Renal cortical epithelial cell (primary cell): ENCODE results near the gene EXOSC2. TPM values are rescaled to one million over a fixed set of nuclear protein-coding genes. Genes with fewer than 3 reads are reported as not detected.
"Not testable (repeated sequence)": the region's sequence is repeated elsewhere in the genome, so short reads cannot be mapped to it uniquely, and the experiment has no call there.

Source experiments
- DNase-seq: peaks from one replicate; pipeline ENCODE4 v3.0.0-alpha.2; 2011; ENCODE audit warnings: low read depth
- total RNA-seq: library from RNA; depleted of rRNA; stranded (reverse); fragments of >200 nt; gene quantifications from 2 replicates; pipeline ENCODE4 v1.2.3, GENCODE V29; 2014

EXOSC2 gene
- total RNA-seq, 1 donor from 2014 or later, result 23.8 TPM

DNA sequence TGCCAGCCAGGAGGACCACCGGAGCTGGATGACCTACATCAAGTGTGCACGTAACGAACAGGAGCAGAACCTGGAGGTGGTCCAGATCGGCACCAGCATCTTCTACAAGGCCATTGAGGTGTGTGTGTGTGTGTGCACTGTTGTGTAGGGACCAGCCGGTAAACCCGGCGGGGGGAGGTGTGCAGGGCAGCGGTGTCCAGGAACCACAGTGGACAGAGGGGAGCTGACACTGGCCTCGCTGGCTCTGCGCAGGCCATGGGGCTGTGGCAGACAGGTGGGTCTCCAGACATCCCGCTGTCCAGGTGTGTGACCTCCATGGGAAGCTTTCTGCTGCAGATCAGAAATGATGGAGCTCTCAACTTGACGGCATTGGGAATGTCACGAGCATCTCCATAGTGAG, 25.4 kb upstream of the EXOSC2 start:
- DNase-seq, result no peak

DNA sequence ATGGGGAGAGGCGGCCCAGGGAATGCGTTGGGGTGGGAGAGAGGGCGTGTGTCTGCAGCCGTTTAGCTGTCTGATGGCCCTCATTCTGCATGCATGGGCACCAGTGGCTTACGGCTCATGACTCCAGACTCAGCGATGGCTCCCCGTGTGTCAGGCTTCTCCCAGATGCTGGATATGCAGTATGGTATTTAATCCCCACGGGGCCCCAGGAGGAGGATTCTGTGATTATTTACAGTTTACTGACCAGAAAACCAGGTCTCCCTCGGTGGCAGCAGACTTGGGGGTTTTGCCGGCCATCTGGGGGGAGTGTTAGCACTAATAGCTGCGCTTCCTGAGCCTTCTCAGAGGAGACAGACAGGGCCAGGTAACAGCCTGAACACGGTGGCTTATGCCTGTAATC, 24.9 kb upstream of the EXOSC2 start:
- DNase-seq, result no peak

DNA sequence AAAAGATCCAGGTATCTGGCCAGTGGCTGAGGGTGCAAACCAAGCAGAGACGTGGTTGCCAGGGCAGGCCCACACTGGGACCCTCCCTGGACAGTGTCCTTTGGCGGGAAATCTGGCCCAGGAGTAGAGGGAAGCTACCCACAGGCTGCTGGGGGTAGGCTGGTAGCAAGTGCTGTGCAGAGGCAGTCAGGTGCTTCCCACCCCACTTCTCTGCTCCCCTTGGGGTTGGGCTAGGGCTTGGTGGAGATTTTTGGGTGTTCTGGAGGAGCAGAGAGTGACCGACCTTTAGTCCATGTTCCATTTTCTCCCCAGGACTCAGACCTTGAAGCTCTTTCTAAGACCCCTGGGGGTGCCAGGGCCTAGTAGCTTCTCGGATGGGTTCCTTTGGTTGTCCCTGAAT, 23.6 kb upstream of the EXOSC2 start:
- no peak for DNase-seq

DNA sequence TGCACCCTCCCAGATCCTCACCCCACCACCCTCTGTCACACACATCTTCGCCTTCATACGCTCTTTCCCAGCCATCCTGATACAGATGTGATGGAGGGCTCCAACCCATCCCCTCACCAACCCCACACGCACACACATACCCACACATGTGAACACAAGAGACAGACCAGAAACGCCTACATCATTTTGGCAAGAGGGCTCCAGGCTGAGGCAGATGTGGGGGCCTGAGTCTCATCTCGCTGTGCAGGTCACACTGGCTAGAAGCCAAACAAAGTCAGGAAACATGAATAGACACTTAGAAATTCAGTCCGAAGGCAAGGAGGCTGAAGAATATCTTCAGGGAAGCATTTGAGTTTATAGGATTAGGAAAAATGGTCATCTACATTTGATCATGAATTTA, 22.9 kb upstream of the EXOSC2 start:
- no peak for DNase-seq

DNA sequence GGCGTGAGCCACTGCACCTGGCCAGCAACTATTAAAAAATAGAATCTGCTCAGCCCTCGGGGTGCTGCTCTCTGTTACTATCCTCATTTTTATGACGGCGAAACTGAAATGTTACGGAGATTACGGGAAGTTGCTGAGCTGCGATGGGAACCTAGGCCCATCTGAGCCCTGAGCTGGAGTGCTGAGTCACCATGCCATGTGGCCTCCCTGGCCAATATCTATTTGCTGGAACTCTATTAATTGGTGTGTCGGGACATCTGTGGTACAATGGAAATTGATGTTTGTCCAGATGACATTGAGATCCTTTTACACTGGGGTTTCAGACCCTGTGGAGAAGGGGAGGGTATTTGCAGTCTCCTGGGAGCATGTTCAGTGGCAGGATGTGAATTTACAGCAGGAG, 21.1 kb upstream of the EXOSC2 start:
- no peak for DNase-seq

DNA sequence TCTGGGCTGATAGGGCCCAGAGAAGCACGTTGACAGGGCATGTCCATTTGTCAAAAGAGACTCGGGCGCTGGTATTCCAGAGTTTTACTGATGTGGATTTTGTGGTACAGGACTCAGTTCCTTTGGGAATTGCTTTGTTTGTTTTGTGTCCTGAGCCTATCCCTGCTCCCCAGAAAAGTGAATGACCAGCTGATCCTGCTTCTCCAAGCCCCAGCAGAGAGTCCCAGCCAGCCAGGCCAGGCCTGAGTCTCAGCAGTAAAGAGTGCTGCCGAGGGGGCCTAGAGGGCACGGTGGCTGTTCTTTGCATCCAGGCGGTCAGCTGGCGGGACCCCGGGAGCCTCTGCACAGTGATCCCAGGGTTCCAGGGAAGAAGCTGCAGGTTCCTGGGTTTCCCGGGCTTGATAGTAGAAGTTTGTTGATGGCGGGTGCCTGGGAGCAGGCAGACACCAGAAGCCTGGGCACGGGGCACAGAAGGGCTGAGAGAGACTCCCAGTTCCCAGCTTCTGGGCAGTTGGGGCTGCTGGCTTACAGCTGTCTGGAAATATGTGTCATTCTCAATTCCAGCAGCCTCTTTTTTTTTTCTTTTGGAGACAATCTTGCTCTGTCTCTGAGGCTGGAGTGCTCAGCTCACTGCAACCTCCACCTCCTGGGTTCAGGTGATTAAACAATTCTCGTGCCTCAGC, 20.5 kb upstream of the EXOSC2 start:
- DNase-seq, result no peak

DNA sequence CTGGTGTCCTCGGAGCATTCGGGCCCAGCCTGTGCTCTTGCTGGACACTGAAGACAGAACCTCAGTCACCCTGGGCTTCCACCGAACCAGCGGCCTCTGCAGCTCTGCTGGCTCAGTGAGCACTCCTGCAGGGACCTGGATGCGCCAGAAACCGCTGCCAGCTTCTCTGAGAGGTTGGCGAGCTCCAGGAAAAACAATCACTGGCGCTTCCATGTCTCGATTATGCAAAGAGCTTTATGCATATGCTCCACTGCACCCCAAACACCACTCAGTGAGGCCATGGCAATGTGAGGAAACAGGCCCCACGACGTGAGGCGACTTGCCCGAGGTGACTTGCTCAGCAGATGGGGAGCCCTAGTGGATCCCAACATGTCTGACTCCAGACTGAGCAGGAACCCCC, 18.2 kb upstream of the EXOSC2 start:
- no peak for DNase-seq

DNA sequence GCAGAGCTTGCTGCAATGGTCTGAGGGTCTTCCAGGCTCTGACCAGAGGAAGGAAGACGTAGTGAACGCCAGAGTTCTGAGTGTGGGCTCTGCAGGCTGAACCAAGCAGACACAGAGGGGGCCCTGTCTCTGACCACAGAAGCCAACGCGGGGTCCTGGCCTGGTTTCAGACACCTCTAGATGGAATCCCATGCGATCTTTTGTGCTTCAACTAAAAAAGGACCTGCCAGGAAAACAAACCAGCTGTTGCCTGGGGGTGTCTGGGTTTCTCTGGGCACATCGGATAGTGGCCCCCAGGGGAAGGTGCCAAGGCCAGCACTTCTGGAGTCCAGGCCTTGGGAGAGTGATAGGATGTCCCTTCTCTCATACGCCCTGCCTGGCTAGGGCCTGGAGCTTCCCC, 16.3 kb upstream of the EXOSC2 start:
- no peak for DNase-seq

DNA sequence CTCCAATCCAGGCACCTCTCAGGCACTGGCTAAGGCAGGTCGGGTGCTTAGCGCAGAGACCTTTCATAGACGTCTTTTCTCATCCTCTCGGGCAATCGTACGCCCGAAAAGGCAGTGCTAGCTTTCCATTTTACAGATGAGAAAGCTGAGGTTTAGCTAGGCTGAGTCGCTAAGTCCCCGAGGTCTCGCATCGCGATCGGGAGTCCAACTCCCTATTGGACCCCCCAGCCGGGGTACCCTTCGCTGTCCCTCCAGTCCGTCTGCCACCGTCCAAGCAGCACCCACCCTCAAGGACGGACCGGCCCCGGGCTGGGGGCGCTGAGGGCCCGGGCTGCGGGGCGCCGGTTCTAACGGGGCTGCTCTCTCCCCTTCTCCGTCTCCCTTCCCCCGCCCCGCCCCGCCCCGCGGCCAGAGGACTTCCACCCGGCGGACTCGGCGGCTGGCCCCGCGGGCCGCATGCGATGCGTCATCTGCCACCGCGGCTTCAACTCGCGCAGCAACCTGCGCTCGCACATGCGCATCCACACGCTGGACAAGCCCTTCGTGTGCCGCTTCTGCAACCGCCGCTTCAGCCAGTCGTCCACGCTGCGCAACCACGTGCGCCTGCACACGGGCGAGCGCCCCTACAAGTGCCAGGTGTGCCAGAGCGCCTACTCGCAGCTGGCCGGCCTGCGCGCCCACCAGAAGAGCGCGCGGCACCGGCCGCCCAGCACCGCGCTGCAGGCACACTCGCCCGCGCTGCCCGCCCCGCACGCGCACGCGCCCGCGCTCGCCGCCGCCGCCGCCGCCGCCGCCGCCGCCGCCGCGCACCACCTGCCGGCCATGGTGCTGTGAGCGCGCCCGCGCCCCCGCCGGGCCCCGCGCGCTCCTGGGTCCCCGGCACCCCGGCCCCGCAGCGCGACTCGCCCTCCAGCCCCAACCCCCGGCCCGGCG, 12.5 kb upstream of the EXOSC2 start:
- DNase-seq, result peak; percentile 63

DNA sequence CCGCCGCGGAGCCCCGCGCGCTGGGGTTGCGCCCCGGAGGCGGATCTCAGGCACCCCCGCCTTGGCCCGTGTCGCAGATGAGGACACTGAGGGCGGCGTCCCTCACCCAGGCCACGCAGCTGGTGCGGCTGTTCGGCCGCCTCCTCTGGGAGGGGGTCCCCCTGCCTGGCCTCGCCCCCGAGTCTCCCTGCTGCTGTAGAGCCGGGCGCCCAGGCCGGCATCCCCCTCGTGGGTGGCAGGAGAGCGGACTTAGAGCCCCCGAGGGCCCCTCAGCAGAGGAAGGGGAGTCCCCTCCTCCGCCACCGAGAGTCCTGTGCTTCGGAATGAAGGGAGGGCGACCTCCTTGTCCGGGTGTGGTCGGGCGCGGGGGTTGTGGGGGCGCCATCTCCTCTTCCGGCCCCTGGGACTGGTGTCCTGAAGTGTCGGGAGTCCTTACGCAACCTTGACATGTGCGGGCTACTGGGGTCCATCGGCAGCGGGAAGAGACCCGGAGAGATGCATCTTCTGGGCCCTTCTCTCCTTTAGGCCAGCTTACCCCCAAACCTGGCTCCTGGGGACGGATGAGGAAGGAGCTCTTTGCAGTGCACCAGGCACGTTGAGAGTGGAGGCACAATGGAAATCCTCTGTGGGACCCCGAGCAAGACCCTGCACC, 11.7 kb upstream of the EXOSC2 start:
- DNase-seq, result no peak

DNA sequence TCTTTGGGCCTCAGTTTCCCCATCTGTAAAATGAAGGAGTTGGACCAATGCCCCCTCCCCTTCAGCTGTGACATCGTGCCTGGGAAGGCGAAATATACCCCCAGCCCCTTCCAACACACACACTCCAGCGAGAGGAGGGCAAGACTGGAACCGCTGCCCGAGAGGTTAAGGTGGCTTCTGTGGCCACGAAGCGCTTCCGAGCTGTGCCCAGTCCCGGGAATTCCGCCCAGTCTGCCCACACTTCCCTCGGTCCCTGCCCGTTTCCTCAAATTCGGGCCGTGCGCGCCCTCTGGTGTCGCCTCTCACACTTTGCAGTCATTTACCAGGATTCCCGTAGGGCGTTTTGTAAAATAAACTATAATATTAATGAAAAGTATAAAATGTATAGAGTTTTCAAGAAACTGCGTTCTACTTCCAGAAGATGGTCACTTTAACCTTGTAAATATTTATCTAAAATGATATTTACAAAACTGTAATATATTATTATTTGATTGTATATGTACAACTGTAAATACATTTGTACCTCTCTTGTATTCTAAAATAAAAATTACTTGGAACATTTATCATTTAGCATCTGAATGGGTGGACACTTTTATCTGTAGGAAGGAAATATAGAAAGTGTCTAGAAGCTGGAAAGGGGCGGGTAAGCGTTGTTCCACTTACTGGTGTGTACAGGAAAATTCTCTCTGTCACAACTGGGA, 11.0 kb upstream of the EXOSC2 start:
- DNase-seq, result peak; percentile 60

DNA sequence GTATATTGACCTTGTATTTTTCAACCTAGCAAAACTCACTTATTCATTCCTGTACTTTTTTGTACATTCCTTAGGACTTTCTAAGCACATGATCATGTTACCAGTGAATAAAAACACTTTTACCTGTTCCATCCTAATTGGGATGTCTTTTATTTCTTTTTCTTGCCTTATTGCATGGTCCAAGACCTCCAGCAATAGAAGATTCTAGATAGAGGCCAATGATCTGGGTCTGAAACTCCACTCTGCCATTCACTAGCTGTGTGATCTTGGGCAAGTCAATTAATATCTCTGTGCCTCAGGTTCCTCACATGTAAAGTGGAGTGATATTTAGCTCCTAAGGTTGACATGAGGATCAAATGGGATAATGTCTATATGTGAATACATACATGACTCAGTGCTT, 8.5 kb upstream of the EXOSC2 start:
- DNase-seq, result no peak

DNA sequence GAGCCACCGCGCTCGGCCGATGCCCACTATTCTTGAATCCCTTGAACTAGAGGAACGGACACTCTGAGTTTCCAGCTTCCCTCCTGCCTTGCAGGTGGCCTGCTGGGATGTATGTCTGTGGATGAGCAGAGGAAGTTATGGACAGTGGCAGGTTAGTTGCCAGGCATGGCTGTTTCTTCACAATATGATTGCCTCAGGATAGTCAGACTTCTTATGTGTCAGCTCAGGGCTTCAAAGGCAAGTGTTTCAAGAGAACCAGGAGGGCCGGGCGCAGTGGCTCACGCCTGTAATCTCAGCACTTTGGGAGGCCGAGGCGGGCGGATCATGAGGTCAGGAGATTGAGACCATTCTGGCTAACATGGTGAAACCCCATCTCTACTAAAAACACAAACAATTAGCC, 7.6 kb upstream of the EXOSC2 start:
- not testable (repeated sequence) for DNase-seq

DNA sequence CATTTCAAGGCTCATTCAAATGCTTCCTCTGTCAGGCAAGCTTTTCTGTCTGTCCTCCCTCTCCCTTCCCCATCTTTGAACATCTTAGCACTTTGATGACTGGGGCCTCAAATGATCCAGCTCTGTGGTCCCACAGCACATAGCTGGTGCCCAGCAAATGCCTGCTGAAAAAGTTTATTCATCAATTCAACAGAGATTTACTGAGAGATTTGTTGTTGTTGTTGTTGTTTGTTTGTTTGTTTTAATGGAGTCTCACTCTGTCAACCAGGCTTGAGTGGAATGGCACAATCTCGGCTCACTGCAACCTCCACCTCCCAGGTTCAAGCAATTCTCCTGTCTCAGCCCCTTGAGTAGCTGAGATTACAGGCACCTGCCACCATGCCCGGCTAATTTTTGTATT, 6.0 kb upstream of the EXOSC2 start:
- DNase-seq, result no peak

DNA sequence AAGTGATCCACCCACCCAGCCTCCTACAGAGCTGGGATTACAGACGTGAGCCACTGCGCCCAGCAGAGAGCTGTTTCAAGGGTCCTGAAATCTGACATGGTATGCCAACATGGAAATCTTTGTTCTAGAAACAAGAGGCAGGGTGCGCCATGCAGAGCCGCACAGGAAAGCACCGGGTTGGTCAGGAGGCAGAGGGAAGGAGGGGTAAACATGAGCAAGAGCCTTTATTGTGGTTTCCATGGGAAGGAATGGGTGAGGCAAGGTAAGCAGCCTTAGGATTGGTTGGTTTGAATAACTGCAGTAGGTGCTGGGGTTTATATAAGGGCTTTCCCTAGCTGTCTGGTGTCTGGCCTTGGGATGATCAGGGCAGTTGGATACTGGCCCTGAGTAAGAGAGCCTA, 5.5 kb upstream of the EXOSC2 start:
- DNase-seq, result no peak

DNA sequence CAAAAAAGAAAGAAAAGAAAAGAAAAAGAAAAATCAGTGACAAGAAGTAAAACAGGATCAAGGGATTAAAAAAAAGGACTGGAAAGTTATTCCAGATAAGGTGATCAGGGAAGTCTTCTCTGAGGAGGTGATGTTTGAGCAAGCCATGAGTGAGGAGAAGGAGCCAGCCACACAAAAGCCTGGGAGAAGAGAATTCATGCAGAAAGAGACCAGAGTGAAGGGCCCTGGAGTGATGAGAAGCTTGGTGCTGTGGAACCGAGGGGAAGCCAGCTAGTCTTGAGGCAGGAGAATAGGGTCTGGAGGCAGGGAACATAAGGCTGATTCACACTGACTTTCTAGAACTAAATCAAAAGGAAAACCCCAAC, 4.0 kb upstream of the EXOSC2 start:
- DNase-seq, result no peak

DNA sequence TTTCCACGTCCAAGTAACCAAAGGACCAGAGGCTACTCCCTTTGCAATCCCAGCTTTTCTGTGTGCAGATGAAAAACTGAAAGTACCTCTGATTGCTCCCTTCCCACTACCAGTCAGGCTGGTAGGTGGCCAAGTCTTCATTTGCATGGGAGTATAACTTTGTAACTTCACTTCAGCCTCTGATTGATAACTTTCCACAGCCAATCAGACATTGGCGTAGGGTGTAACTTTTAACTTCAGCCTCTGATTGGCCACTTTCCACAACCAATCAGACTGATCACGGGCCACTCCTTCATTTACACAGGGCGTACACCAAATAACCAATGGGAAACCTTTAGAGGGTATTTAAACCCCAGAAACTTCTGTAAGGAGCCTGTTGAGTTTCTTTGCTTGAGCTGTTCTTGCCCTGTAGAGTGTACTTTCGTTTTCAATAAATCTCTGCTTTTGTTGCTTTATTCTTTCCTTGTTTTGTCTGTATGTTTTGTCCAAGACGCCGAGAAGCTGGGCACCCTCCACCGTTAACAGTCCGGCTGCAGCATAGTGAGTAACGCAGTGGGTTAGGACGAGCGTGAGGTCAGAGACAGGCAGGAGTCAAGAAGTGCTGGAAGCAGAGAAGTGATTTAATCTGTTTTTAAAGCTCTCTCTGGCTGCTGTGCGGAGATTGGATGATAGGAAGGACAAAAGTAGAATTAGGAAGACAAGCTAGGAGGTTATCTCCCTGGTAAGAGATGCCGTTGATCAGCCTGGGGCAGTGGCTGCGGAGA, 3.5 kb upstream of the EXOSC2 start:
- DNase-seq, result peak; percentile 95

DNA sequence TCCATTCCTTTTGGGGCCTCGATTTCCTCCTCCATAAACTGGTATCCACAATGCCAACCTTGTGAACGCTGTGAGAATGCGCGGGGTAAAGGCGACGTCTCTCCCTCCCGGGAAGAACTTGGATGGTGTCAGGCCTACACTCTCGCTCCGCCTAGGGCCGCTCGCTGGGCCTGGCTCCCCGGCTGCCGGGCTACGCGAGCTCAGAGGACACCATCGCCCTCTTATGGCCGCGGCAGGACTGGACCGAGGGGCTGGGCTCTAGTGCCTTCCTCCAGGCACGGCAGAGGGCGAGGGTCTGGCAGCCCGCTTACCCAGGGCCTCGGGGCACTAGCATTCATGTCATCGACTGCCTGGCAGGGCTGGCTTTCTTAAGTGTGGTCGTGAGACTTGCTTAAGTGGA, 1.3 kb upstream of the EXOSC2 start:
- no peak for DNase-seq

DNA sequence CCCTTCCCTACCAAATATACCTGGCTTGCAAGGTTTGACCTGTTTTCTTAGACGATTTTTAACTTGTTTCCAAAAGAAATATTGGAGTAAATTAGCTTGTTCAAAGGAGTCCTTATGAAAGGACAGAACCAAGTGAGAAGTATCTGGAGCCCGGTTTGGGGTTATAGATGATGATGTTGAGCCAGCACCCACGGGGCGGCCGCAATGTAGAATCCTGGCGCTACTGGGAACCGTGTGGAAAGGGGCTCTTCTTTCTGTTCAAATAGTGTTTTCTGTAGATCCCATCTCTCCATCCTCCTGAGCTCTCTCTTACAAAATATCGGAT, 517 bp upstream of the EXOSC2 start:
- DNase-seq, result no peak

DNA sequence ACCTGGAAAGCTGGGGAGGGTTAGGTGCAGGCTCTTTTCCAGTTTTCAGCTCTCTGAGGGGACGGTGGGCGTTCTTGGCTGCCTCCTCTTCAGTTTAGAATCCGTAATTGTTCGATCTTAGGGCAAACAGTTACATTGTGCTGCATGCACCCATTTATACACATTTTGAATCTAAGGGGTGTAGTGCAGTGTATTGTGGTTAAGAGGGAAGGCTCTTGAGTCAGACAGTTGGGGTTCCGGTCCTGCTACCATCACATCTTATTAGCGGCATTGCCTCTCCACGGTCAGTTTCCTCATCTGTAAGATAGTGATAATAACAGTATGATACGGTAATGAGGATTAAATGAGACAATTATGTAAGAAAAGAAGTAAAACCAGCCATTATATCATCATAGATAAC, 625 bp downstream of the EXOSC2 start:
- DNase-seq, result no peak

DNA sequence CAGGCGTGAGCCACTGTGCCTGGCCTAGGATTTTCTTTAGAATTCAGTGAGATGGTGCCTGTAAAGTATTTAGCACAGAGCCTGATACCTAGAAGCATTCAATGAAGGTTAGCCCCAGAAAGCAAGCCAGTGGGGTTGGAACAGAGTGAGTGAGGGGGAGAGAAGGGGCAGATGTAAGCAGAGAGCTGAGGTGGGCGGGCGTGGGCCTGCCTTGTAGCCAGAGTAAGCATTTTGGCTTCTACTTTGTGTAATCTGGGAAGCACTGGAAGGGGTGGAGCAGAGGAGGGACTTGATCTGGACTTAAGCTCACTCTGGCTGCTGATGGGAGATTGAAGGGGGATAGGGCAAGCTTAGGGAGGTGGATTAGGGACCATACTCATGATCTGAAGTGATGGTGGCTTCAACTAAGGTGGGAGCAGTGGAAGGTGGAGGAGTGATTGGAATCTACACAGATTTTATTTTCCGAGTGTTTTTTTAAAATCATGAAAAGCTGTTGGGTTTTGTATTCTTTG, 2.6 kb downstream of the EXOSC2 start:
- no peak for DNase-seq

DNA sequence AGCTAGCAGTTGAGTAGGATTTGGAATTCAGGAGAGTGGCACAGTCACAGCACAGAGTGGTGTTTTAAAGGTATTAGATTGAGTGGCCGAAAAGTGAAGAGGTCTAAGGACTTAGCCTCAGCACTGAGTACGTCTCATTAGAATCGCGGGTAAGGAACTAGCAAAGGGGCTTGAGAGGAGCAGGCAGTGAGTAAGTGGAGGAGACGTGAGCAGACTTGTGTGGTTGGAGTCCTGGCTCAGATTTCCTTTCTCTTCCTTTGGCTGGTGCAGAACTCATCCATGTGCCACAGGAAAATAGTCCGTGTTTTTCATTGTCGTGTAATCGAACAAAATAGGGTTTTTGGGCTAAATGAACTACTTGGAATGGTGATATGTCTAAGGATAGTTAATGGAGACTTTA, 3.4 kb downstream of the EXOSC2 start:
- no peak for DNase-seq
